SK-N-MC (cell line): ENCODE results near the gene FSTL1.

Experiments used
- DNase-seq: peaks from one replicate; pipeline ENCODE4 v3.0.0-alpha.2; 2011; ENCODE audit warnings: low read depth, low spot score
- H3K27ac ChIP-seq: fragments of 200-600 bp; sonication (generic); 2 replicates; pipeline ENCODE4 v1.5.1; 2016; ENCODE audit warnings: mixed run types
- H3K36me3 ChIP-seq: fragments of 200-600 bp; sonication (generic); 2 replicates; pipeline ENCODE4 v1.6.1; 2017; ENCODE audit warnings: antibody characterized with exemption, low read length, mixed read lengths; ENCODE audit not compliant: insufficient read depth
- H3K4me3 ChIP-seq: fragments of 200-600 bp; sonication (generic); 2 replicates; pipeline ENCODE4 v1.5.1; 2016
- H3K9ac ChIP-seq: fragments of 200-600 bp; sonication (generic); 2 replicates; pipeline ENCODE4 v1.8.0; 2017; ENCODE audit warnings: mixed run types, mixed read lengths; ENCODE audit not compliant: insufficient read length
- H3K9me3 ChIP-seq: fragments of 200-600 bp; sonication (generic); 2 replicates; pipeline ENCODE4 v1.6.1; 2017; ENCODE audit warnings: low read depth, mild to moderate bottlenecking, antibody characterized with exemption, low read length, moderate library complexity, mixed read lengths
- EZH2 ChIP-seq: fragments of 200-600 bp; sonication (generic); IDR thresholded peaks from one replicate; pipeline ENCODE4 v1.6.1; 2017; ENCODE audit warnings: antibody characterized with exemption
- FOXP2 ChIP-seq: optimal IDR thresholded peaks from 2 replicates; pipeline ENCODE3; 2011; ENCODE audit warnings: mild to moderate bottlenecking, moderate library complexity; ENCODE audit not compliant: insufficient read depth; ENCODE audit errors: extremely low read length, control extremely low read depth
- POLR2AphosphoS5 ChIP-seq: IDR thresholded peaks from 2 replicates; pipeline ENCODE4 v1.6.1; 2012; ENCODE audit warnings: mild to moderate bottlenecking, low read depth, low read length, borderline replicate concordance

Gene FSTL1

DNA sequence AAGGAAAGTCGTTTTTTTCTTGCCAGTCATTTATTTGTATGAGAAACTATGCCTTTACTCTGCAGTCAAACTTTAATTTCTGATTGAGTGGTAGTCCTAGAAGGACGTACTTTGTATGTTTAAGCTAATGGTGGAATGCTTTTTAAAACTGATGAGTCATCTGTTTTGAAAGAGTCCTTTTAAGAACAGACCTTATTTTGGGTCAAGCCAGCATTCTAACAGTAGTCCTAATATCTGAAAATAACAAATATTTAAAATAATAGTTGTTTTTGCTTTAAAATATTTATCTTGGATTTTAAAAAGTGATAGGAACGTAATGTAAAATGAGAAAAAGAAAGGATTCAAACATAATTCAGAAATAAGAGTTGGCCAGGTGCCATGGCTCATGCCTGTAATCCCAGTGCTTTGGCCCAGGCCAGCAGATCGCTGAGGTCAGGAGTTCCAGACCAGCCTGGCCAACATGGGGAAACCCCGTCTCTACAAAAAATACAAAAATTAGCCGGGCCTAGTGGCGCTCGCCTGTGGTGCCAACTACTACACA lies 100.3 kb downstream of the FSTL1 start:
- Histone ChIP-seq H3K9ac (peak overlapping the region; percentile 79), H3K4me3 (peak overlapping the region; percentile 94), H3K9me3 (no peaks in the 10 kb centered on the region), H3K27ac (peak overlapping the region; percentile 85), H3K36me3 (peaks cover 16% of the 10 kb centered on the region)
- DNase-seq, result no peak
- no peak for TF ChIP-seq EZH2
- TF ChIP-seq FOXP2, result no peak
- TF ChIP-seq POLR2AphosphoS5, result no peak; the same call in 1 of the 2 replicates

GRCh38 chr3:120349855-120350125 lies 101.0 kb downstream of the FSTL1 start:
- H3K4me3 ChIP-seq, result peak overlapping the region; percentile 94
- no peak for TF ChIP-seq POLR2AphosphoS5
- TF ChIP-seq FOXP2, result no peak
- TF ChIP-seq EZH2, result no peak
- DNase-seq, result no peak

GRCh38 chr3:120348991-120349854 lies 101.6 kb downstream of the FSTL1 start, which contains the start of gene LRRC58:
Gene LRRC58 (minus strand): TSS chr3:120349354. CDS start chr3:120349243, 111 bp downstream.
- peak; percentile 35 for TF ChIP-seq FOXP2
- peak; percentile 91 for TF ChIP-seq POLR2AphosphoS5
- no peak for TF ChIP-seq EZH2
- DNase-seq, result peak; percentile 26

More at GRCh38 chr3:120349855-120350125, 101.0 kb downstream of the FSTL1 start:
- H3K36me3 ChIP-seq, result peaks cover 22% of the 10 kb centered on the region
- H3K9ac ChIP-seq, result peak overlapping the region; percentile 79
- no peaks in the 10 kb centered on the region for H3K9me3 ChIP-seq
- peak overlapping the region; percentile 85 for H3K27ac ChIP-seq

GRCh38 chr3:120348065-120348990 lies 102.5 kb downstream of the FSTL1 start:
- Histone ChIP-seq H3K36me3 (peaks cover 35% of the 10 kb centered on the region), H3K4me3 (peak overlapping the region; percentile 94), H3K9ac (peak overlapping the region; percentile 79), H3K27ac (0 out of 2 replicates have a peak overlapping the region, but pooled peaks have one; percentile 39), H3K9me3 (no peaks in the 10 kb centered on the region)
- no peak for DNase-seq
- TF ChIP-seq EZH2 (no peak), POLR2AphosphoS5 (no peak), FOXP2 (no peak)

More at GRCh38 chr3:120348991-120349854, 101.6 kb downstream of the FSTL1 start, which contains the start of gene LRRC58:
- Histone ChIP-seq H3K36me3 (peaks cover 28% of the 10 kb centered on the region), H3K4me3 (peak within 1 kb of the TSS; percentile 94), H3K27ac (peak within 1 kb of the TSS; percentile 85), H3K9ac (peak within 1 kb of the TSS; percentile 79), H3K9me3 (no peaks in the 10 kb centered on the region)

GRCh38 chr3:120344349-120344748 lies 106.4 kb downstream of the FSTL1 start:
- no peak for DNase-seq
- H3K27ac ChIP-seq, result no peak overlapping the region
- peaks cover 65% of the 10 kb centered on the region for H3K36me3 ChIP-seq
- TF ChIP-seq FOXP2 (no peak), POLR2AphosphoS5 (no peak), EZH2 (no peak)
- no peak overlapping the region for H3K9ac ChIP-seq
- H3K4me3 ChIP-seq, result no peak overlapping the region
- H3K9me3 ChIP-seq, result peaks cover 5% of the 10 kb centered on the region; the same call in 1 of the 2 replicates
